DMS53 treated with DMSO at 0.1 percent for 48 hours (cell line): ENCODE data around the gene NTM.
"Not testable (repeated sequence)": the region's sequence is repeated elsewhere in the genome, so short reads cannot be mapped to it uniquely, and the experiment has no call there.

ENCODE experiments used
- DNase-seq: peaks from one replicate; lab custom pipeline; 2025; ENCODE audit not compliant: unreplicated experiment; lab: John Stamatoyannopoulos, UW

Gene NTM

DNA sequence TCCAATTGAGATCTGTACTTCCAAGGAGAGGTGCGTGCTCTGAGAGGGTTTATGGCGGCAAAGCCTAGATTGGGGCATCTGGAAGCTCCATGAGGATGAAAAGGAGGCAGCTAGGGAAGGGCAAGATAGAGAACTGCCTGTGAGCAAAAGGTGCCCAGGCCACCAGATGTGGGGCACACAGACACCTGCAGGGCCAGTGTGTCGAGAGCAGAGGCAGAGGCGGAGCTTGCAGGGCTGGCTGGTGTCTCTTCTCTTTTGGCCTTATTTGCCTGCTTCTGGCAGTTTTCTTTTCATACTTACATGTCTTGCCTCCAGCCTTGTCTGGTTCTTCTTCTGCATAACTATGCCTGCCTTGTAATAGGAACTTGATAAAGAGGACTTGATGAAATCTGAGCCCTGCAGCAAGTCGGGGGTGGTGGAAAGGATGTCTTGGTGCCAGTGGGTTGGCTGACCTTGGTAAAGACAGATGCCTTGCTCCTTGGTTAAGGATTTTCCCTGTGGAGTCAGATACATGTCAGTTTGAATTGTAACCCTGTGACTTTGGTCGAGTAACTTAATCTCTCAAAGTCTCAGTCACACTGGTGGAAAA lies 680.3 kb downstream of the NTM start:
- no peak for DNase-seq

- DNase-seq = no peak
Measured at GRCh38 chr11:132051704-132052103, 681.3 kb downstream of the NTM start.

DNA sequence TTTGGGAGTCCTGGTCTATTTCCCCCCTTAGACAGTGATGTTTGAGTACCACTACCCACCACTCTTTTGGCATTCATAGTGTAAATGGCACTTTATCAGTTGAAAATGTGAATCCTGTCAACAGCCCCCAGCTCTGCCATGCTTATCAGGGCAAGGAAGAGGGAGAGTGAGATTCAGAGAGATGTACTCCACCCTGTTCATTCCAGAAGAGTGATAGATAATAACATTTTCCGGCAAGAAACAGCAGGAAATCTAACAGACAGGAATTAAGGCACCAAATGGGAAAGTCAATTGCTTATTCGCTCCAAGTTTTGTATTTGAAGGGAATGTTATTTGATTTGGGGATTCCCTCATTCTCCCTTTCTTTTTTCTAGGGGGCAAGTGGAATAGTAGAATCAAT lies 681.9 kb downstream of the NTM start:
- DNase-seq = no peak

- no peak for DNase-seq
Measured at GRCh38 chr11:132052904-132053303, 682.5 kb downstream of the NTM start.

DNA sequence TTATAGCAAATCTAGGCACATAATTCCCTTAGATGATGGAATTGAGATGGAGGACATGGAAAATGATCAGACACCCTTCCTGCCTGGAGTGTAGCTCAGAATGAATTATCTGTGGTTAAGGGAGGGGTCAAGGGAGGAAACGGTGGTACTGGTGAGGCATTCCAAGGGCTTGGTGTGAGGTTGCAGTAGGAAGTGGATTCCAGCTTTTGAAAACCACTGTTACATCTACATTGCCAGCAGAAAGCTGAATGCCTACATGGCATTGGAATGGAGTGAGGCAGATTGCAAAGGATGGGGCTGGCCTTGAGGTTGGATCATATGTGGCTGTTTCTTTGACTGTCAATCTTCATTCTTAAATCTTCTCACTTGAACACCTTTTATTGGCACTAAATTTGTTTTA lies 684.4 kb downstream of the NTM start:
- no peak for DNase-seq

GRCh38 chr11:132055296-132055695 lies 684.9 kb downstream of the NTM start:
- DNase-seq = no peak

DNA sequence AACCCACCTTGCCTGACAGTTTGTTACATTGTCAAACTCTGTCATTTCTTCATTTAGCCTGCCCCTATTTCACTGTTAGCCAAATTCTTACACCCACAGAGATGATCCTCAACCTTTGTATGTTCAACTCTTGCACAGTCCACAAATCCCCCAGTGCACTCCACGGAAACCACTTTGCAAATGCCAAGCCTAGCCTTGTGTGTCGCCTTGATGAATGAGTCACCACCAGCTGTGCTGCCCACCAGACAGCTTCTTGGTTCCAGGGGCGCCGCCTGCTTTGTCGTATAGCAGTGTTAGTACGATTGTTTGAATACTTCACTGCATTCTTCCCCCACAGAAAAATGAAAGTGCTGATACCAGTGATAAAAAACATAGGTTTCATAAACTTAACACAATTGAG lies 686.3 kb downstream of the NTM start:
- DNase-seq = no peak

DNA sequence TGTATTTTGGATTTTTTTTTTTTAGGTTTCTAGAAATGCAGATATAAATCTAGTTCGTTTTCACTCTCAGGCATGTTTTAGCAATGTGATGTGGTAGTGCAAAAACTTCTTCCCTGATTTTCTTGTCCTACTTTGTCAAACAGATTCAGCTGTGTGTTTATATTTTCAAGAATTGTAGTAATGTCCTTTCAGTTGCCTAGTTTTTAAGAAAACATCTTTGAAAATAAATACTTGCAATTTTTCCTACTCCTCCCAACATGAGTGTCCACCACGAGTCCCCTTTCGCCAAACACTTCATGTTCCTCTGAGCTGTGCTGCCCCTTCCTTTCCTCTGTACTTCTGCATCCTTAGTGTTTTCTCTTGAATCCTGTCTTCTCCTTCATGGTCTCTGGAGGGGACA lies 686.9 kb downstream of the NTM start:
- DNase-seq = no peak

GRCh38 chr11:132058211-132058772 lies 687.9 kb downstream of the NTM start:
- DNase-seq = no peak

GRCh38 chr11:132060567-132060966 lies 690.2 kb downstream of the NTM start:
- no peak for DNase-seq

- no peak for DNase-seq
Measured at GRCh38 chr11:132062031-132062430, 691.6 kb downstream of the NTM start.

DNA sequence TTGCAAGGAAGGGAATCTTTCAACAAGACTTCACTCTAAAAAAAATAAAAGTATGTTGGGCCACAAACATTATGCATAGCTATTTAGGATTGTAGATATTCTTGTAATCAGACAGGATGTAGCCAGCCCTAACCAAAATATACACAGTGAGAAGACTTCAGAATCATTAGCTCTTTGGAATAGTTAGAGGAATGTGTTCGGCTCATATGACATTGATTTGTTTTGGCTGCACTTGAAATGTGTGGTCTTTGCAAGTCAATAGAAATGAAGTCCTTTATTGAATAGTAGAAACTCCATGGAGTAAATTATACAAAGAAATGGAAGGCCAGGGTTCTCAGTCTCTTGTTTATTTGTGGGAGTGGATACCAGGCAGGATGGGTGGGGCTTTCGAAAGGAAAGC lies 692.1 kb downstream of the NTM start:
- DNase-seq = no peak

DNA sequence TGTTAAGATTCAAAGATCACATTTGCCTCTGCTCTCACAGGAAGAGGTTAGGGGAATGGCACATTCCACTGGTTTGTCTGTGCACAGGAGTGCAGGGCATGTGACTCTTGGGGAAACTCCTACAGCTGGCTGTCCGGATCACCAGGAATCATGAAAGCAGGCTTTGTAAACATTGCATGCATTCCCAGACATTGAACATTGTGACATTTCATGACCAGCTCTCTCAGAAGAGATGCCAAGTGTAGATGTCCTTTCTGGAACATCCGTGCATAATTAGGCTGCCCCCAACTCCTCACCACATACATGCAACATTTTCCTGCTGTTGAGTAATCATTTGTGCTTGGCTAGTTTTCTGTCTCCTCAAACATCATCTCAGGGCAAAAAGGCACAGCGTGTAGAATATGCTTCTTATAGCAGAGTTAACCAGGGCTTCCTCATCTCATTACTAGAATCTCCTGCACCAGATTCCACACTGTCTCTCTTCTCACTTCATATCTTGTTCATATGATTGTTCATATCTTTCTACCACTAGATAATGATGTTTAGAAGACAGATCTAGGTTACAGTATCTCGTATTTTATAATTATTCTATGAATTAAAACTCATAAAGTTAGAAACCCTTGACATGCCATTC lies 694.7 kb downstream of the NTM start:
- DNase-seq = no peak

GRCh38 chr11:132068556-132068955 lies 698.1 kb downstream of the NTM start:
- DNase-seq = no peak

DNA sequence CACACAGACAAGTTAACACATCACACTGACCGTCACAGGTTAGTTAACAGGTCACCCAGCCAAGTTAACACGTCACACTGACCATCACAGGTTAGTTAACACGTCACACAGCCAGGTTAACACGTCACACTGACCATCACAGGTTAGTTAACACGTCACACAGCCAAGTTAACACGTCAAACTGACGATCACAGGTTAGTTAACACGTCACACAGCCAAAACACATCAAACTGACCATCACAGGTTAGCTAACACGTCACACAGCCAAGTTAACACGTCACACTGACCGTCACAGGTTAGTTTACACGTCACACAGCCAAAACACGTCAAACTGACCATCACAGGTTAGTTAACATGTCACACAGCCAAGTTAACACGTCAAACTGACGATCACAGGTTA lies 699.2 kb downstream of the NTM start:
- DNase-seq = not testable (repeated sequence)

- not testable (repeated sequence) for DNase-seq
Measured at GRCh38 chr11:132070907-132071306, 700.5 kb downstream of the NTM start.

GRCh38 chr11:132072044-132072857 lies 701.8 kb downstream of the NTM start:
- no peak for DNase-seq

GRCh38 chr11:132072858-132073211 lies 702.4 kb downstream of the NTM start:
- no peak for DNase-seq

DNA sequence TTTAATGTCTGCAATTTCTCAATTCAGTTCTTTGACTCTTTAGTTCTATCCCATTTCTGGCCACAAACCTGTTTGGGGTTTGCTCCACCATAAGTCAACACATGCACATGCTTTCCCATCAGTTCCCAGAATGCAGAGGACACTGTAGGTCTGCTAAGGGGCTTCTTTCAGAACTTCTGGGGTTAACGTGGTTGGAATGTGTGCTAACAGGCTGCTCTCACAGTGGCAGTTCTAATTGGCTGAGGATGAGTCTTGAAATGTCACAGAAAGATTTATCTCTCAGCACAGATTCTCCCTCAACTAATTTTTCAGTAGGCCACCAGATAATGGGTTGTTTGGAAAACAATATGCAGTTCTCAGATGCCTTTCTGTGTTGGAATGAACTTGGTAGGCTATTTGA lies 703.4 kb downstream of the NTM start:
- DNase-seq = no peak

DNA sequence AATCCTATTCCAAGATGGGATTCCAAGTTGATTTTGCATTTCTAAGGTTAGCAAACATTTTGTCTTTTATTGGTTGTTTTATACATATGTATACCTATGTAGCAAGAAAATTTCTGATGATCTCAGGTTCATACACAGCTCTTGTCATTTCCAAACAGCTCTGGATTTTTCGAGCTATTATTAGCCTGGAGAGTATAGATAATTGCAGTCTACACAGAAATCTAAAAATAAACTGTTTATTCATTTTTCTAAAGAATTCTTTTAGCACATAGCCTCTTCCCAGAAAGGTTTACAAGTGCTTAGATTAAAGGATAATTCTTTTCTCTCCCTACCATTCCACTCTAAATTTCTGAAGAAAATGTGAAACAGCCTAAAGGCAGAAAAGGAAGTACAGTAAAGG lies 705.0 kb downstream of the NTM start:
- no peak for DNase-seq

GRCh38 chr11:132077416-132077815 lies 707.0 kb downstream of the NTM start:
- DNase-seq = no peak
